Hepatocyte (in vitro differentiated cells): ENCODE results near the gene FNDC11.

ENCODE experiments used
- CTCF ChIP-seq: fragments of 200-600 bp; sonication (generic); IDR thresholded peaks from 2 replicates; pipeline ENCODE4 v1.5.1; 2016; ENCODE audit warnings: antibody characterized with exemption, mild to moderate bottlenecking; ENCODE audit not compliant: poor library complexity
- EZH2 ChIP-seq: fragments of 200-600 bp; sonication (generic); IDR thresholded peaks from 2 replicates; pipeline ENCODE4 v1.6.1; 2016; ENCODE audit warnings: antibody characterized with exemption, mild to moderate bottlenecking, borderline replicate concordance
- EZH2phosphoT487 ChIP-seq: fragments of 200-600 bp; sonication (generic); IDR thresholded peaks from one replicate; pipeline ENCODE4 v1.6.1; 2018; ENCODE audit warnings: antibody characterized with exemption, mild to moderate bottlenecking, low read depth, moderate library complexity; ENCODE audit not compliant: unreplicated experiment, severe bottlenecking

- no peak for TF ChIP-seq EZH2
- TF ChIP-seq CTCF: no peak
- TF ChIP-seq EZH2phosphoT487: no peak
These were observed 37.2 kb downstream of the FNDC11 start for GRCh38 chr20:63591147-63591533.
